GM23338 (cell line): ENCODE data around the gene GALNT13.

Experiments used
- CTCF ChIP-seq, 2 experiments: fragments of 200-600 bp in 1 of 2; sonication (generic) in 1 of 2; conservative IDR thresholded peaks; 2 replicates each; pipeline versions ENCODE4 v1.5.1 to v1.6.1; 2016 to 2017; ENCODE audit warnings: antibody characterized with exemption in 2 of 2, low read depth in 2 of 2, mild to moderate bottlenecking in 2 of 2, moderate library complexity in 1 of 2
- EZH2 ChIP-seq: fragments of 200-600 bp; sonication (generic); IDR thresholded peaks from one replicate; pipeline ENCODE4 v1.8.0; 2017; ENCODE audit warnings: antibody characterized with exemption, mild to moderate bottlenecking, low read depth; ENCODE audit not compliant: unreplicated experiment
- EZH2phosphoT487 ChIP-seq: fragments of 200-600 bp; sonication (generic); IDR thresholded peaks from one replicate; pipeline ENCODE4 v1.8.1; 2018; ENCODE audit warnings: antibody characterized with exemption; ENCODE audit not compliant: unreplicated experiment
- JUNB ChIP-seq: IDR thresholded peaks from one replicate; pipeline ENCODE4 v1.6.1; 2016; ENCODE audit warnings: antibody characterized with exemption; ENCODE audit not compliant: unreplicated experiment
- POLR2AphosphoS5 ChIP-seq: IDR thresholded peaks from 2 replicates; pipeline ENCODE4 v1.6.1; 2016; ENCODE audit warnings: antibody characterized with exemption, low read depth
- REST ChIP-seq: IDR thresholded peaks from one replicate; pipeline ENCODE4 v1.6.1; 2018; ENCODE audit warnings: antibody characterized with exemption; ENCODE audit not compliant: unreplicated experiment

DNA sequence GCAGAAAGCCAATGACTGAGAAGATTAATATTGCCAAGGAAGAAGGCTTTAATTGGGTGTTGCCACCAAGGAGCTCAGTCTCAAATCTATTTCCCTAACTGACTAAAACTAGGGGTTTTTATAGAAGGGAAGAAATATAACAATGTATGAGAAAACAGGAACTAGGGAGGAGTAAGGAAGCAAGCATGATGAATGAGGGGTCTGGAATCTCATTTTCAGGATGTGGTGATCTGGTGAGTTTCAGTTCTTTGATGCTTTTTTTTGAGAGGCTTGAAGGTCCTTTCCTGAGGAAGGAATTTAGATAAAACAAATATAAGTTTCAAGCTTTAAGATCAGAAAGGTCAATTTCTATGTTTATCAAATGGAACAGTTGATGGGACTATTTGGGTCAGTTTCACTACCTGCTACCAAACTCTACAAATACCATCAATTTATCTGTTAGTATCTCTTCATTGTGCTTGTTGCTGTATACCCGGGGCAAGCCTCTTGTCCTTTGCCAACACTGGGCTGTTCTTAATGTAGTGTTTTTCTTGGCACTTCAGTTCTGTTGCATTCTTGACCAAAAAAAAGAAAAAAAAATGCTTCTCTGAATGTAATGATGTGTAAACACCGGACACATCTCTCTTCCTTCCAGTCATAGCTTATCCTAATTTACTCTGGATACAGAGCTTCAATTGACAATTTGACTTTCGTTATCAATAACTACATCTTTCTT is 357.0 kb downstream of the GALNT13 start:
- TF ChIP-seq CTCF (conservative IDR thresholded peaks at IDR 0.05; ENCODE audit: low read depth in 2 of 2) (no peak), JUNB (no peak), EZH2phosphoT487 (no peak), REST (no peak), EZH2 (no peak), POLR2AphosphoS5 (no peak)
